WERI-Rb-1 (cell line): Measurements from ENCODE around the gene PHIP.
A peak's percentile ranks its signal among the peaks of the same experiment; 100 is the strongest.

Experiments
- DNase-seq: peaks from one replicate; pipeline ENCODE4 v3.0.0-alpha.2; 2020
- H3K27ac ChIP-seq: fragments of 250-450 bp; sonication (Bioruptor Pico); 2 replicates; pipeline ENCODE4 v1.5.1; 2020; ENCODE audit warnings: mild to moderate bottlenecking, moderate library complexity
- H3K27me3 ChIP-seq: fragments of 250-450 bp; sonication (Bioruptor Pico); 2 replicates; pipeline ENCODE4 v1.5.1; 2021; ENCODE audit warnings: mild to moderate bottlenecking, low read depth, moderate library complexity; ENCODE audit not compliant: insufficient read depth, severe bottlenecking
- H3K36me3 ChIP-seq: fragments of 250-450 bp; sonication (Bioruptor Pico); 2 replicates; pipeline ENCODE4 v1.5.1; 2020; ENCODE audit warnings: mild to moderate bottlenecking, moderate library complexity
- H3K4me3 ChIP-seq: 2 replicates; pipeline ENCODE4 v1.5.1; 2011; ENCODE audit warnings: low read depth, mild to moderate bottlenecking, control low read depth, low read length
- H3K9me3 ChIP-seq: fragments of 250-450 bp; sonication (Bioruptor Pico); 2 replicates; pipeline ENCODE4 v1.5.1; 2021; ENCODE audit warnings: mild to moderate bottlenecking, moderate library complexity; ENCODE audit not compliant: severe bottlenecking
- TF ChIP-seq, protein P1 (sequence below): IDR thresholded peaks from 2 replicates; pipeline ENCODE4 v1.5.1; 2011; ENCODE audit warnings: low read depth, mild to moderate bottlenecking, control low read depth, inconsistent platforms, low read length

Gene PHIP

DNA sequence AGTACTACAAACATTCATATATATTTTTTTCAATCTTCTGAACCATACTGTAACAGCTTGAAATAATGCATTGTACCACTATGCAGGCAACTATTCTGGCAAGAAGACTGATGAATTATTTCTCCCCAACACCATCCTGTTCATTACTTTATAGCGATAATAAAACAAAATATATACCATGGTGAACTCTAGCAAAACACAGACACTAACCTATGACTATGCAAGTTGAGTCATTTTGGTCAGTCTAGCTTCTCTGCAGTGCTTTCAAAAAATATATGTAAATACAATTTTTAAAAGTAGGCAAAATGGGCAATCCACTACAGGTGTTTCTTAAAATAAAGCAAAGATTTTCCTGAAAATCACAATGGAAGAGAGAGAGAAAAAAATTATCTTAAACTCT lies 20.3 kb downstream of the PHIP start:
- TF ChIP-seq, protein P1, sequence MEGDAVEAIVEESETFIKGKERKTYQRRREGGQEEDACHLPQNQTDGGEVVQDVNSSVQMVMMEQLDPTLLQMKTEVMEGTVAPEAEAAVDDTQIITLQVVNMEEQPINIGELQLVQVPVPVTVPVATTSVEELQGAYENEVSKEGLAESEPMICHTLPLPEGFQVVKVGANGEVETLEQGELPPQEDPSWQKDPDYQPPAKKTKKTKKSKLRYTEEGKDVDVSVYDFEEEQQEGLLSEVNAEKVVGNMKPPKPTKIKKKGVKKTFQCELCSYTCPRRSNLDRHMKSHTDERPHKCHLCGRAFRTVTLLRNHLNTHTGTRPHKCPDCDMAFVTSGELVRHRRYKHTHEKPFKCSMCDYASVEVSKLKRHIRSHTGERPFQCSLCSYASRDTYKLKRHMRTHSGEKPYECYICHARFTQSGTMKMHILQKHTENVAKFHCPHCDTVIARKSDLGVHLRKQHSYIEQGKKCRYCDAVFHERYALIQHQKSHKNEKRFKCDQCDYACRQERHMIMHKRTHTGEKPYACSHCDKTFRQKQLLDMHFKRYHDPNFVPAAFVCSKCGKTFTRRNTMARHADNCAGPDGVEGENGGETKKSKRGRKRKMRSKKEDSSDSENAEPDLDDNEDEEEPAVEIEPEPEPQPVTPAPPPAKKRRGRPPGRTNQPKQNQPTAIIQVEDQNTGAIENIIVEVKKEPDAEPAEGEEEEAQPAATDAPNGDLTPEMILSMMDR, result no peak
- H3K4me3 ChIP-seq, result no peak overlapping the region
- peaks cover 69% of the 10 kb centered on the region for H3K36me3 ChIP-seq
- H3K27ac ChIP-seq, result no peak overlapping the region
- no peak for DNase-seq
- H3K9me3 ChIP-seq, result no peaks in the 10 kb centered on the region
- no peaks in the 10 kb centered on the region for H3K27me3 ChIP-seq

- TF ChIP-seq, protein P1, result no peak
- DNase-seq, result no peak
- no peaks in the 10 kb centered on the region for H3K27me3 ChIP-seq
- no peak overlapping the region for H3K4me3 ChIP-seq
- no peak overlapping the region for H3K27ac ChIP-seq
- H3K9me3 ChIP-seq, result no peaks in the 10 kb centered on the region
- H3K36me3 ChIP-seq, result peaks cover 81% of the 10 kb centered on the region
These were observed 21.8 kb downstream of the PHIP start for GRCh38 chr6:79056226-79056625.

DNA sequence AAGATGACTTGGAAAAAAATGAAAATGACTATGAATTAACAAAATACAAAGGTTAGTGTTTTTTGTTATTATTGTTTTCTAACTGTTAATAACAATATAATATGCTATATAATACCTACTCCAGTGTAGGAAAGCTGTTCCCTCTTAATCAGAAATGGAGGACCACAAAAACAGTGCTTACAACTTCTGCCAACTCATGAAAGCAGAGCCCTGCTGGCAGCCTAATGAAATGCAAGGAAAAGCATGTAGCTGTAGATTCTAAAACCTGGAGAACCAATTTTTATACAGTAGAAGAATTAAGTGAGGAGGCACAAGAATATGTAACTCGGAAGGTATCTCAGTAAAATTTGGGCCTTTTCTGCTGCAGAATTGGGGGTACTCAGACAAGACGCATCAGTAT lies 29.4 kb downstream of the PHIP start:
- Histone ChIP-seq H3K36me3 (peaks cover 40% of the 10 kb centered on the region), H3K27me3 (no peaks in the 10 kb centered on the region), H3K27ac (no peak overlapping the region), H3K4me3 (no peak overlapping the region), H3K9me3 (no peaks in the 10 kb centered on the region)
- TF ChIP-seq, protein P1, result peak; percentile 31; the same call in 1 of the 2 replicates
- peak; percentile 20 for DNase-seq

GRCh38 chr6:79047072-79047471 lies 31.0 kb downstream of the PHIP start:
- TF ChIP-seq, protein P1, result no peak
- no peaks in the 10 kb centered on the region for H3K9me3 ChIP-seq
- no peak overlapping the region for H3K27ac ChIP-seq
- no peak overlapping the region for H3K4me3 ChIP-seq
- H3K36me3 ChIP-seq, result peaks cover 30% of the 10 kb centered on the region
- no peaks in the 10 kb centered on the region for H3K27me3 ChIP-seq
- DNase-seq, result no peak

GRCh38 chr6:79045966-79046365 lies 32.1 kb downstream of the PHIP start:
- H3K27ac ChIP-seq, result no peak overlapping the region

DNA sequence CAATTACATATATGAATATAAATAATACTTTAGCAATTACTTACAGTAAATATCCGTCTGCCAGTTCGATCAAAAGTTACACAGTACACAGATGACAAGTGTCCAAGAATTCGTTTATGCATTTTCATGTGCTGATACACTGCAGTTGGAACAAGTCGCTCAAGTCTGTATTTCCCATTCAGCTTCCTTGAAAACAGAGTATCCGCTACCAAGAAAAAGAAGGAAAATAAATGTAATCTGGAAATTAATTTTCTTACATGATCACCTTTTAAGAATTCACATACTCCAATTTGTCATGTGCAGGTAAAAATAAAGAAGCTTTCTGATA lies 35.3 kb downstream of the PHIP start:
- Histone ChIP-seq H3K27ac (no peak overlapping the region), H3K9me3 (no peaks in the 10 kb centered on the region), H3K36me3 (peaks cover 35% of the 10 kb centered on the region), H3K27me3 (no peaks in the 10 kb centered on the region), H3K4me3 (no peak overlapping the region)
- no peak for DNase-seq
- TF ChIP-seq, protein P1, result no peak

More at GRCh38 chr6:79045966-79046365, 32.1 kb downstream of the PHIP start:
- peaks cover 25% of the 10 kb centered on the region for H3K36me3 ChIP-seq
- no peak for DNase-seq
- no peaks in the 10 kb centered on the region for H3K27me3 ChIP-seq
- no peaks in the 10 kb centered on the region for H3K9me3 ChIP-seq
- TF ChIP-seq, protein P1, result no peak
- no peak overlapping the region for H3K4me3 ChIP-seq
